CD1c-positive myeloid dendritic cell (primary cell): ENCODE results near the gene KLHDC10.
"Not testable (repeated sequence)": the region's sequence is repeated elsewhere in the genome, so short reads cannot be mapped to it uniquely, and the experiment has no call there.

Experiments used
- DNase-seq: peaks from one replicate; pipeline ENCODE4 v3.0.0-alpha.2; 2016; ENCODE audit errors: extremely low spot score

KLHDC10 gene

GRCh38 chr7:130154501-130155317 lies 84.4 kb downstream of the KLHDC10 start:
- DNase-seq = no peak

- no peak for DNase-seq
These were observed 85.8 kb downstream of the KLHDC10 start for GRCh38 chr7:130156140-130156539.

GRCh38 chr7:130157700-130158099 lies 87.4 kb downstream of the KLHDC10 start:
- no peak for DNase-seq

- no peak for DNase-seq
These were observed 89.7 kb downstream of the KLHDC10 start for GRCh38 chr7:130160023-130160422.

GRCh38 chr7:130160455-130160854 lies 90.1 kb downstream of the KLHDC10 start:
- no peak for DNase-seq

- no peak for DNase-seq
These were observed 91.9 kb downstream of the KLHDC10 start for GRCh38 chr7:130162196-130162595.

GRCh38 chr7:130174237-130174959 lies 104.1 kb downstream of the KLHDC10 start:
- no peak for DNase-seq

- DNase-seq = no peak
These were observed 107.9 kb downstream of the KLHDC10 start for GRCh38 chr7:130178251-130178650.

- DNase-seq = no peak
These were observed 109.3 kb downstream of the KLHDC10 start for GRCh38 chr7:130179631-130180030.

- DNase-seq = peak; percentile 64
These were observed 110.4 kb downstream of the KLHDC10 start for GRCh38 chr7:130180571-130181262.

- DNase-seq = no peak
These were observed 110.9 kb downstream of the KLHDC10 start for GRCh38 chr7:130181263-130181605.

GRCh38 chr7:130182990-130183389 lies 112.7 kb downstream of the KLHDC10 start:
- no peak for DNase-seq

- not testable (repeated sequence) for DNase-seq
These were observed 114.0 kb downstream of the KLHDC10 start for GRCh38 chr7:130184349-130184748.
